Left lung (tissue), 10 donors: ENCODE data around the gene TUBB3. TPM values are rescaled to one million over a fixed set of nuclear protein-coding genes. Genes with fewer than 3 reads are reported as not detected.
A peak's percentile ranks its signal among the peaks of the same experiment; 100 is the strongest.

Experiments used
- ATAC-seq: fragments of 200-7000 bp; cut with Tn5 transposase; one replicate; pipeline ENCODE4 v1.9.1; 2020; ENCODE audit warnings: moderate library complexity
- DNase-seq, 4 donors: peaks; one replicate each; pipeline ENCODE4 v3.0.0-alpha.2; 2013 to 2020
- H3K27ac ChIP-seq, 2 donors: fragments of 200-600 bp; sonication (generic) in 1 of 2; one replicate each; pipeline versions ENCODE4 v1.5.0 to v1.8.0; 2020 to 2021
- H3K27me3 ChIP-seq, 2 donors: fragments of 200-600 bp; sonication (generic) in 1 of 2; one replicate each; pipeline versions ENCODE4 v1.5.0 to v1.8.0; 2020 to 2021
- H3K36me3 ChIP-seq, 2 donors: fragments of 200-600 bp; sonication (generic) in 1 of 2; one replicate each; pipeline versions ENCODE4 v1.5.0 to v1.8.0; 2020 to 2021
- H3K4me1 ChIP-seq, 2 donors: fragments of 200-600 bp; one replicate each; pipeline ENCODE4 v1.8.0; 2021
- H3K4me3 ChIP-seq, 2 donors: fragments of 200-600 bp; sonication (generic) in 1 of 2; one replicate each; pipeline versions ENCODE4 v1.5.0 to v1.8.0; 2020 to 2021; ENCODE audit warnings: mild to moderate bottlenecking in 1 of 2
- H3K9me3 ChIP-seq, 2 donors: fragments of 200-600 bp; sonication (generic) in 1 of 2; one replicate each; pipeline versions ENCODE4 v1.5.0 to v1.8.0; 2020 to 2021
- intact Hi-C, 2 donors: fragments of 100-400 bp; cut with DNase I; formaldehyde crosslinking; loops; one replicate each; pipeline versions ENCODE4 v1.11.2 to v1.14.2; 2022
- polyA plus RNA-seq, 6 donors: library from polyadenylated mRNA; unstranded; fragments of 120-200 nt; gene quantifications; one replicate each; pipeline ENCODE4 v1.2.1, GENCODE V29; 2013; ENCODE audit not compliant: insufficient read length in 6 of 6
- total RNA-seq, 2 donors: library from RNA; stranded (reverse); fragmentation: NEBNext Ultra II Directional; extraction: Animal tissue kit (Norgen Biotek cat#: 25700); gene quantifications; one replicate each; pipeline ENCODE4 v1.2.1, GENCODE V29; 2021
- TF ChIP-seq, protein P1 (sequence below), 2 donors: fragments of 200-600 bp; sonication (generic) in 1 of 2; IDR thresholded peaks; one replicate each; pipeline versions ENCODE4 v1.5.0 to v1.8.0; 2021; ENCODE audit warnings: antibody characterized with exemption in 2 of 2
- donor health status: DM: no; HTN: yes; CAD: no.
- donor health status: DM: no; HTN: no; CAD: no.

Gene TUBB3
- total and polyA plus RNA-seq, 8 donors, result 2.7 to 54.2 (median 8.3) TPM

DNA sequence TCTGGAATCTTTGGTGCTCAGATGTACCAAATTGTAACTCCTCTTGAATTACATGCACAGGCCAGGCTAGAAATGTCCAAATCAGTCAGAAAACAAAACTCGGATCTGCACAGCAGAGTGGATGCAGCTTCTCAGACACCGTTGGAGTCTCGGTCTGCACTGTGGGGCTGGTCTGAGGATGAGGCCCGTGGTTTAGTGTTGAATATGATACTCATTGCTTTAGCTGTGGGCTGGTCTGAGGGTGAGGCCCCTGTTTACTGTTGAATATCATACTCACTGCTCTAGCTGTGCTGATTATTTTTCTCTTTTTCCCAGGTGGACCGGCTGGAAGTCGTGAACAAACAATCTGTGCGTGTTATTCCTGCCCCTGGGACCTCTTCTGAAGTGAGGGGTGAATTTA is 61.1 kb downstream of the TUBB3 start:
- TF ChIP-seq, protein P1, sequence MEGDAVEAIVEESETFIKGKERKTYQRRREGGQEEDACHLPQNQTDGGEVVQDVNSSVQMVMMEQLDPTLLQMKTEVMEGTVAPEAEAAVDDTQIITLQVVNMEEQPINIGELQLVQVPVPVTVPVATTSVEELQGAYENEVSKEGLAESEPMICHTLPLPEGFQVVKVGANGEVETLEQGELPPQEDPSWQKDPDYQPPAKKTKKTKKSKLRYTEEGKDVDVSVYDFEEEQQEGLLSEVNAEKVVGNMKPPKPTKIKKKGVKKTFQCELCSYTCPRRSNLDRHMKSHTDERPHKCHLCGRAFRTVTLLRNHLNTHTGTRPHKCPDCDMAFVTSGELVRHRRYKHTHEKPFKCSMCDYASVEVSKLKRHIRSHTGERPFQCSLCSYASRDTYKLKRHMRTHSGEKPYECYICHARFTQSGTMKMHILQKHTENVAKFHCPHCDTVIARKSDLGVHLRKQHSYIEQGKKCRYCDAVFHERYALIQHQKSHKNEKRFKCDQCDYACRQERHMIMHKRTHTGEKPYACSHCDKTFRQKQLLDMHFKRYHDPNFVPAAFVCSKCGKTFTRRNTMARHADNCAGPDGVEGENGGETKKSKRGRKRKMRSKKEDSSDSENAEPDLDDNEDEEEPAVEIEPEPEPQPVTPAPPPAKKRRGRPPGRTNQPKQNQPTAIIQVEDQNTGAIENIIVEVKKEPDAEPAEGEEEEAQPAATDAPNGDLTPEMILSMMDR (IDR thresholded peaks at IDR 0.05), result no peak
- peak in 1 of 4 donors; percentile 12 for DNase-seq
- Histone ChIP-seq H3K36me3 (peaks cover 0 to 97% of the 10 kb centered on the region in 2 donors), H3K4me1 (no peaks in the 10 kb centered on the region), H3K4me3 (no peak overlapping the region), H3K27ac (no peak overlapping the region), H3K27me3 (no peaks in the 10 kb centered on the region), H3K9me3 (no peaks in the 10 kb centered on the region)
- no peak for ATAC-seq
- intact Hi-C loops, result no loop called here

DNA sequence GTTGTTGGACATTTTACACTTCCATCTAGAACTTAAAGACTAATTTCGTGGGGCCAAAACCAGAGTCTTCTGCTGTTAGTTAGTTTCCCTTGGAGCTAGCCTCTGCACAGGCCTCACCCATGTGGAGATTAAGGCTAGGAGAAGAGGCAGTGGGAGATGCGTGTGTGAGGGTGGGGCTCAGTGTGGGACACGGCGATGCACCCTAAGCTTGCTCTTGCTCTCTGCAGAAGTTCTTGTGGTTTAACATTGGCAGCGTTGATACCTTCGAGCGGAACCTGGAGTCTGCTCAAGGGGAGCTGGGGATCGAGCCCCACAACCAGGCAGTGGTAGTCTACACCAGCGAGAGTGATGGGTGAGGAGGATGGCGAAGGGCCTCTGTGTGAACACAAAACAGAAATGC is 62.1 kb downstream of the TUBB3 start:
- Histone ChIP-seq H3K4me1 (no peaks in the 10 kb centered on the region), H3K9me3 (no peaks in the 10 kb centered on the region), H3K4me3 (no peak overlapping the region), H3K27me3 (no peaks in the 10 kb centered on the region), H3K27ac (no peak overlapping the region), H3K36me3 (peaks cover 0 to 94% of the 10 kb centered on the region in 2 donors)
- intact Hi-C loops, result no loop called here
- DNase-seq (peak in 1 of 4 donors; percentile 39), ATAC-seq (no peak)
- TF ChIP-seq, protein P1 (IDR thresholded peaks at IDR 0.05), result no peak

Other genes starting within 250 kb of the TUBB3 start
- gene CDK10, start 236.7 kb upstream of the TUBB3 start, total RNA-seq, result 10 to 100 TPM; 74.8 to 93.1 TPM
- gene CDK10, start 236.7 kb upstream of the TUBB3 start, polyA plus RNA-seq, result 100 to 1,000 TPM in 5 of 6 donors, 10 to 100 TPM in 1; 78.3 to 160 (median 110) TPM
- 10 to 100 TPM; 12.3 to 13.8 TPM for gene SPATA2L, start 221.6 kb upstream of the TUBB3 start, total RNA-seq
- gene SPATA2L, start 221.6 kb upstream of the TUBB3 start, polyA plus RNA-seq, result 1 to 10 TPM; 2.4 to 6.1 (median 4.3) TPM
- 10 to 100 TPM; 14.3 to 19.0 TPM for gene VPS9D1, start 202.4 kb upstream of the TUBB3 start, total RNA-seq
- gene VPS9D1, start 202.4 kb upstream of the TUBB3 start, polyA plus RNA-seq, result 10 to 100 TPM in 4 of 6 donors, 1 to 10 TPM in 2; 9.0 to 15.1 (median 11.6) TPM
- gene ZNF276, start 201.8 kb upstream of the TUBB3 start, total RNA-seq, result 10 to 100 TPM; 22.1 to 28.1 TPM
- gene ZNF276, start 201.8 kb upstream of the TUBB3 start, polyA plus RNA-seq, result 10 to 100 TPM; 24.8 to 45.2 (median 35.9) TPM
- gene FANCA, start 106.7 kb upstream of the TUBB3 start, total RNA-seq, result 10 to 100 TPM; 17.1 to 25.9 TPM
- gene FANCA, start 106.7 kb upstream of the TUBB3 start, polyA plus RNA-seq, result 10 to 100 TPM; 25.8 to 42.3 (median 36.1) TPM
- 10 to 100 TPM in 1 of 2 donors, 1 to 10 TPM in 1; 9.1 to 12.3 TPM for gene SPIRE2, start 94.9 kb upstream of the TUBB3 start, total RNA-seq
- gene SPIRE2, start 94.9 kb upstream of the TUBB3 start, polyA plus RNA-seq, result 10 to 100 TPM; 10.8 to 23.9 (median 13.3) TPM
- 100 to 1,000 TPM; 148 to 165 TPM for gene TCF25, start 49.8 kb upstream of the TUBB3 start, total RNA-seq
- gene TCF25, start 49.8 kb upstream of the TUBB3 start, polyA plus RNA-seq, result 100 to 1,000 TPM; 147 to 189 (median 160) TPM
- gene MC1R, start 4.5 kb upstream of the TUBB3 start, total RNA-seq, result 1 to 10 TPM; 3.5 to 3.9 TPM
- 1 to 10 TPM; 2.9 to 5.0 (median 3.2) TPM for gene MC1R, start 4.5 kb upstream of the TUBB3 start, polyA plus RNA-seq
- 10 to 100 TPM; 57.1 to 70.4 TPM for gene DEF8, start 25.4 kb downstream of the TUBB3 start, total RNA-seq
- gene DEF8, start 25.4 kb downstream of the TUBB3 start, polyA plus RNA-seq, result 10 to 100 TPM; 30.9 to 45.8 (median 36.9) TPM
- 10 to 100 TPM in 1 of 2 donors, 1 to 10 TPM in 1; 8.1 to 20.6 TPM for gene DBNDD1, start 96.1 kb downstream of the TUBB3 start, total RNA-seq
- 1 to 10 TPM; 6.4 to 9.4 (median 7.5) TPM for gene DBNDD1, start 96.1 kb downstream of the TUBB3 start, polyA plus RNA-seq
- not detected for gene PRDM7, start 154.0 kb downstream of the TUBB3 start, total RNA-seq
- 1 to 10 TPM in 1 of 6 donors, under 1 TPM in 5; 0.45 to 1.1 (median 0.83) TPM for gene PRDM7, start 154.0 kb downstream of the TUBB3 start, polyA plus RNA-seq